ENCODE results near the gene ANO4.

DNA sequence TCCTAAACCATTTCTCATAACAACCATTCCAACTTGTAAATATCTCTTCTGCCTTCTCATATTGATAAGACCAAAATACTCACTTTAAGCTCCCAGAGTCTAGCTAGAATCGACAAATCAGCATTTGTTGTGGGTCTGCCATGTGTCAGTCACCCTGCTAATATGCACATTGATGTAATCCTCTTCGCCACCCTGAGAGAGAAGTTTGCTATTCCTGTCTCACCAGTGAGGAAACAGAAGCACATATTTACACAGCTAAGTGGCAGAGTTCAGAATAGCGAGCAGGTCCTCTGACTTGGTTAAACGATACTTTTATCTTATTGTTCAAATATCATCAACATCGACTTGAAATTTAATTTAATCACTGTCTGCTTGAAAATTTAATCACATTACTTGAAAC lies 142.1 kb downstream of the ANO4 start:
- TF ChIP-seq, protein P1, sequence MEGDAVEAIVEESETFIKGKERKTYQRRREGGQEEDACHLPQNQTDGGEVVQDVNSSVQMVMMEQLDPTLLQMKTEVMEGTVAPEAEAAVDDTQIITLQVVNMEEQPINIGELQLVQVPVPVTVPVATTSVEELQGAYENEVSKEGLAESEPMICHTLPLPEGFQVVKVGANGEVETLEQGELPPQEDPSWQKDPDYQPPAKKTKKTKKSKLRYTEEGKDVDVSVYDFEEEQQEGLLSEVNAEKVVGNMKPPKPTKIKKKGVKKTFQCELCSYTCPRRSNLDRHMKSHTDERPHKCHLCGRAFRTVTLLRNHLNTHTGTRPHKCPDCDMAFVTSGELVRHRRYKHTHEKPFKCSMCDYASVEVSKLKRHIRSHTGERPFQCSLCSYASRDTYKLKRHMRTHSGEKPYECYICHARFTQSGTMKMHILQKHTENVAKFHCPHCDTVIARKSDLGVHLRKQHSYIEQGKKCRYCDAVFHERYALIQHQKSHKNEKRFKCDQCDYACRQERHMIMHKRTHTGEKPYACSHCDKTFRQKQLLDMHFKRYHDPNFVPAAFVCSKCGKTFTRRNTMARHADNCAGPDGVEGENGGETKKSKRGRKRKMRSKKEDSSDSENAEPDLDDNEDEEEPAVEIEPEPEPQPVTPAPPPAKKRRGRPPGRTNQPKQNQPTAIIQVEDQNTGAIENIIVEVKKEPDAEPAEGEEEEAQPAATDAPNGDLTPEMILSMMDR (IDR thresholded peaks at IDR 0.05; ENCODE audit: insufficient read depth, low read length, poor library complexity, severe bottlenecking), result no peak
- TF ChIP-seq EZH2phosphoT487 (conservative IDR thresholded peaks at IDR 0.05; ENCODE audit: low read length), result no peak

Data from SU-DHL-6 (cell line).